AG10803 (cell line): ENCODE data around the gene MBD2.

Experiments
- DNase-seq: peaks from one replicate; pipeline ENCODE4 v3.0.0; 2010; ENCODE audit warnings: low read depth
- H3K4me3 ChIP-seq: 2 replicates; pipeline ENCODE4 v1.5.1; 2011; ENCODE audit warnings: mild to moderate bottlenecking, low read length, control low read depth
- TF ChIP-seq, protein P1 (sequence below): conservative IDR thresholded peaks from 2 replicates; pipeline ENCODE4 v1.5.1; 2011; ENCODE audit warnings: mild to moderate bottlenecking, low read length, control low read depth, inconsistent platforms

Gene MBD2

DNA sequence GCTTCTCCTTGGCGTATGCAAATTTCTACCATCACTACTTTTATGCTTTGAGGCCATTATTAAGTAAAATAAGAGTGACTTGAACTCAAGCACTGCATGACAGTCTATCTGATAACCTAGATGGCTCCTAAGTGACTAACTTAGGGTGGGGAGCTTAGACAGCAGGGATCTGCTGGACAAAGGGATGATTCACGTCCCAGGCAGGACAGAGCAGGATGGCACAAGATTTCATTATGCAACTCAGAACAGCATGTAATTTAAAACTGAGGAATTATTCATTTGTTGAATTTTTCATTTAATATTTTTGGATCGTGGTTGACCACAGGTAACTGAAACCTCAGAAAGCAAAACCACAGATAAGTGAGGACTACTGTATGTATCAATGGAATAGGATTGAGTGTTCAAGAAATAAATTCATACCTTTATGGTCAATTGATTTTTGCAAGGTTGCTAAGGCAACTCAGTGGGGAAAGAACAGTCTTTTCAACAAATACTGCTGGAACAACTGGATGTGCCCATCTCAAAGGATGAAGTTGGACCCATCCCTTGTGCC is 115.3 kb downstream of the MBD2 start:
- DNase-seq = peak; percentile 53
- TF ChIP-seq, protein P1, sequence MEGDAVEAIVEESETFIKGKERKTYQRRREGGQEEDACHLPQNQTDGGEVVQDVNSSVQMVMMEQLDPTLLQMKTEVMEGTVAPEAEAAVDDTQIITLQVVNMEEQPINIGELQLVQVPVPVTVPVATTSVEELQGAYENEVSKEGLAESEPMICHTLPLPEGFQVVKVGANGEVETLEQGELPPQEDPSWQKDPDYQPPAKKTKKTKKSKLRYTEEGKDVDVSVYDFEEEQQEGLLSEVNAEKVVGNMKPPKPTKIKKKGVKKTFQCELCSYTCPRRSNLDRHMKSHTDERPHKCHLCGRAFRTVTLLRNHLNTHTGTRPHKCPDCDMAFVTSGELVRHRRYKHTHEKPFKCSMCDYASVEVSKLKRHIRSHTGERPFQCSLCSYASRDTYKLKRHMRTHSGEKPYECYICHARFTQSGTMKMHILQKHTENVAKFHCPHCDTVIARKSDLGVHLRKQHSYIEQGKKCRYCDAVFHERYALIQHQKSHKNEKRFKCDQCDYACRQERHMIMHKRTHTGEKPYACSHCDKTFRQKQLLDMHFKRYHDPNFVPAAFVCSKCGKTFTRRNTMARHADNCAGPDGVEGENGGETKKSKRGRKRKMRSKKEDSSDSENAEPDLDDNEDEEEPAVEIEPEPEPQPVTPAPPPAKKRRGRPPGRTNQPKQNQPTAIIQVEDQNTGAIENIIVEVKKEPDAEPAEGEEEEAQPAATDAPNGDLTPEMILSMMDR = no peak
- H3K4me3 ChIP-seq = no peak overlapping the region

DNA sequence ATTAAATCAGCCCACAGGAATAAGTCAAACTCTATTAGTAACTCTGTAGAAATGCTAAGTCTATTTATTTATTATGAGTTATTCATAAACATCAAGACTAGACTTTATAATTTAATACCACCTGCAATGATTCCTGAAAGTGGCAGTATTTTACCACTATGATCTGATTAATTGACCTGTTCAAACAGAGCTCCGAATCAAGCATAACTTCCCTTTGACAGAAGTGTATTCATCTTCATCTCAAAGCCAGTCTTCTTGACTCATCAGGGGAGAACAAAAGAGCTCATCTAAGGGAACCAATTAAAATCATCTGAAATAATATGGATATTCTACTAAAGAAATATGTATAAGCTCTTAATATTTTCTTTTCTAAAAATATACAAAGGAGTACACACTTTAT is 122.3 kb downstream of the MBD2 start:
- H3K4me3 ChIP-seq = no peak overlapping the region
- TF ChIP-seq, protein P1 = no peak
- DNase-seq = no peak
